ENCODE data around the gene FYB2. TPM values are rescaled to one million over a fixed set of nuclear protein-coding genes. Genes with fewer than 3 reads are reported as not detected.

Gene FYB2
- total RNA-seq, 4 donors from 2014 or later = 0.26 to 8.6 (median 4.7) TPM

DNA sequence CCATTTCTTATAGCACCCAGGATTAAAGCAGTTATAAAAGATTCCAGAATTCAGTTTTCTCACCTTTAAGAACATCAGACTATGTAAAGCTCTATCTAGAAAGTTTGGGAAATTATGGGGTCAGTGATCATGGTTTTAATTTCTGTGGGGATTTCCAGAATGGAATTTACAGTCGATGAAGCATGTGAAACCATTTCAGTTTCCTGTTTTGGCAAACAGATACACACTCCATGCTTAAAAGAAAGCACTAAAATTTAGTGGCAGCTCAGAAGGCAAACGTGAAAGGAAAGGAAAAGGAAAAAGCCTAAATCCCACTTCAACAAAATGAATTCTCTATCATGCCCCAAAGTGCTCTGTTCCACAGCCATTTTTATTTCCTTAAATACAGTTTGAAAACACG is 60.4 kb downstream of the FYB2 start:
- Histone ChIP-seq H3K4me1 (no peaks in the 10 kb centered on the region), H3K27me3 (no peaks in the 10 kb centered on the region), H3K27ac (no peak overlapping the region), H3K9me3 (no peaks in the 10 kb centered on the region), H3K36me3 (no peaks in the 10 kb centered on the region), H3K4me3 (no peak overlapping the region)
- intact Hi-C loops (cut with DNase I; ENCODE audit: low total_unique reads) = no loop called here
- DNase-seq = no peak
- TF ChIP-seq, protein P1, sequence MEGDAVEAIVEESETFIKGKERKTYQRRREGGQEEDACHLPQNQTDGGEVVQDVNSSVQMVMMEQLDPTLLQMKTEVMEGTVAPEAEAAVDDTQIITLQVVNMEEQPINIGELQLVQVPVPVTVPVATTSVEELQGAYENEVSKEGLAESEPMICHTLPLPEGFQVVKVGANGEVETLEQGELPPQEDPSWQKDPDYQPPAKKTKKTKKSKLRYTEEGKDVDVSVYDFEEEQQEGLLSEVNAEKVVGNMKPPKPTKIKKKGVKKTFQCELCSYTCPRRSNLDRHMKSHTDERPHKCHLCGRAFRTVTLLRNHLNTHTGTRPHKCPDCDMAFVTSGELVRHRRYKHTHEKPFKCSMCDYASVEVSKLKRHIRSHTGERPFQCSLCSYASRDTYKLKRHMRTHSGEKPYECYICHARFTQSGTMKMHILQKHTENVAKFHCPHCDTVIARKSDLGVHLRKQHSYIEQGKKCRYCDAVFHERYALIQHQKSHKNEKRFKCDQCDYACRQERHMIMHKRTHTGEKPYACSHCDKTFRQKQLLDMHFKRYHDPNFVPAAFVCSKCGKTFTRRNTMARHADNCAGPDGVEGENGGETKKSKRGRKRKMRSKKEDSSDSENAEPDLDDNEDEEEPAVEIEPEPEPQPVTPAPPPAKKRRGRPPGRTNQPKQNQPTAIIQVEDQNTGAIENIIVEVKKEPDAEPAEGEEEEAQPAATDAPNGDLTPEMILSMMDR (IDR thresholded peaks at IDR 0.05) = no peak
- TF ChIP-seq POLR2A (IDR thresholded peaks at IDR 0.05) = no peak

DNA sequence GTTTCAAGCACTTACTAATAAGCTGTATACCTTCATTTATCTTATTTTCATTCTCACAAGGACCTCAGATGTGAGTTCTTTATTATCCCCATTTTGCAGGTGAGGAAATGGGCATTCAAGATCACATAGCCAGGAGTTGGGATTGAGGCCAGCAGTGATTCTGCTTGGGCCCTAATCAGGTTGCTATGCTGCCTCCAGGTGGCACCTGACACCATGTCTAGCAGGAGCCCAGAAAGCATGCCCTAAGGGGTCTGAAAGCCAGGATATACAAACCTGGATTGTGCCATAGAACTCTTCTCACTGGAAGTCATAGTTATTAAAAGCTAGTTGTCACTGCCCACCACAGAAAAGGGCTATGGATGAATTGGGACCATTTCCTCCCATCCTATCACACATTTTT is 61.1 kb downstream of the FYB2 start:
- Histone ChIP-seq H3K4me3 (no peak overlapping the region), H3K27me3 (no peaks in the 10 kb centered on the region), H3K36me3 (no peaks in the 10 kb centered on the region), H3K27ac (no peak overlapping the region), H3K4me1 (no peaks in the 10 kb centered on the region), H3K9me3 (no peaks in the 10 kb centered on the region)
- intact Hi-C loops (cut with DNase I; ENCODE audit: low total_unique reads) = no loop called here
- no peak for DNase-seq
- no peak for TF ChIP-seq POLR2A (IDR thresholded peaks at IDR 0.05)
- TF ChIP-seq, protein P1 (IDR thresholded peaks at IDR 0.05) = no peak

- intact Hi-C loops (cut with DNase I; ENCODE audit: low total_unique reads) = no loop called here
These were observed 63.3 kb downstream of the FYB2 start for GRCh38 chr1:56755911-56756310.

DNA sequence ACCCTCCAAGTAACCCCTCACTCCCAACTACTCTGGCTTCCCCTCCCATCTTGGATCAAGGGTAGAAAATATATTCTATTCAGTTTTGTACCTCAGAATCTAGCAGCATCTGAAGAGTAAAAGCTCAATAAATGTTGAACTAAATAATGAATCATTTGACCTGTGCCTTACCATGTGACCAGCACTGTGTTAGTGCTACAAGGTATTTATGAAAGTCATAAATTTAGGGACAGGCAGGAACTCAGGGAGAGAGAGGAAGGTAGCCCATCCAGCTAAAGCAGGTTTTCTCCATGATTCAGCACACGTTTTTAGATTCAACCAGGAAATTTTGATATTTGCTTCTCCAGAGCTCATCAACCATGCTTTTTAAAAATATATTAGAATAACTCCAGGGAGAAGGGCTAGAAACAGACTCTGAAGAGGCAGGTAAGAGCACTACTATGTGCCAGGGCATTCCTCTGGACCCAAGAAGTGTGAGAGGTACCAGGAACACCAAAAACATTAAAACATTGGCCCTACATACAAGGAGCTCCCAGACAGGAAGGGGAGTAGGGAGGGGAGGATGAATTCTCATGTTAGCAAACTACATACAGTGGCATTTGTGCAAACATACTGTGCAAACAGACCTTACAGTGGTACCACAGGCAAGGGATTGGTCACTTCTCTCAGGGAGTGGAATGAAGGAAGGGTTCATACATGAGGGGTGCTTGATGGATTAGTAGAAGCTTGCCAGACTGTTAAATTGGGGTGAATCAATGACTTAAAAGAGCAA is 64.3 kb downstream of the FYB2 start:
- no peak for DNase-seq
- no peaks in the 10 kb centered on the region for H3K9me3 ChIP-seq
- H3K36me3 ChIP-seq = no peaks in the 10 kb centered on the region
- H3K27me3 ChIP-seq = no peaks in the 10 kb centered on the region
- no peak overlapping the region for H3K4me3 ChIP-seq
- intact Hi-C loops (cut with DNase I; ENCODE audit: low total_unique reads) = no loop called here
- H3K27ac ChIP-seq = no peak overlapping the region
- no peaks in the 10 kb centered on the region for H3K4me1 ChIP-seq
- TF ChIP-seq POLR2A (IDR thresholded peaks at IDR 0.05) = no peak
- TF ChIP-seq, protein P1 (IDR thresholded peaks at IDR 0.05) = no peak

More at GRCh38 chr1:56755911-56756310, 63.3 kb downstream of the FYB2 start:
- no peak for TF ChIP-seq POLR2A (IDR thresholded peaks at IDR 0.05)
- no peaks in the 10 kb centered on the region for H3K4me1 ChIP-seq
- no peaks in the 10 kb centered on the region for H3K27me3 ChIP-seq
- H3K27ac ChIP-seq = no peak overlapping the region
- H3K4me3 ChIP-seq = no peak overlapping the region
- no peak for DNase-seq
- no peaks in the 10 kb centered on the region for H3K9me3 ChIP-seq
- no peaks in the 10 kb centered on the region for H3K36me3 ChIP-seq

DNA sequence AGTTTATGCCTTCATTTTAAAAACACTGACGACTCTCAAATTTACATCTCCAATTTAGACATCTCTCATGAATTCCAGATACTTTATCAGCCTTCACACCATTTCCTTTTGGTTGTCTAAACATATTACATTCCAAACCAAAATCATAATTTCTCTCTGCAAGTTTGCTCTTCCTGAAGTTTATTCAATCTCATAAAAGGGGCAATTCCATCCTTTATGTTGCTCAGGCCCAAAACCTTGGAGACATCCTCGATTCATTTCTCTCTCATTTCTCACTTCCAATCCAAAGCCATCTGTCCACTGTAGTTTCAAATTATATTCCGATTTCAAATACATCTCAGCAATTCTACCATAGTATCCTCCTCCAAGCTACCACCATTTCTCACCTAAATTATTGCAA is 74.0 kb downstream of the FYB2 start:
- intact Hi-C loops (cut with DNase I; ENCODE audit: low total_unique reads) = no loop called here

More for the DNA sequence above, 74.0 kb downstream of the FYB2 start:
- no peaks in the 10 kb centered on the region for H3K9me3 ChIP-seq
- no peak for DNase-seq
- no peaks in the 10 kb centered on the region for H3K27me3 ChIP-seq
- H3K4me1 ChIP-seq = no peaks in the 10 kb centered on the region
- no peak overlapping the region for H3K4me3 ChIP-seq
- no peaks in the 10 kb centered on the region for H3K36me3 ChIP-seq
- TF ChIP-seq POLR2A (IDR thresholded peaks at IDR 0.05) = no peak
- TF ChIP-seq, protein P1 (IDR thresholded peaks at IDR 0.05) = no peak
- no peak overlapping the region for H3K27ac ChIP-seq
